LNCaP clone FGC (cell line): ENCODE results near the gene RFTN2.
"Not testable (repeated sequence)": the region's sequence is repeated elsewhere in the genome, so short reads cannot be mapped to it uniquely, and the experiment has no call there.

Experiments used
- DNase-seq: peaks from one replicate; pipeline ENCODE4 v3.0.0-alpha.2; 2011; ENCODE audit warnings: low read depth
- H3K4me3 ChIP-seq: 2 replicates; pipeline ENCODE4 v1.5.1; 2011; ENCODE audit warnings: mild to moderate bottlenecking, low read depth, low read length, control low read depth
- CTCF ChIP-seq: IDR thresholded peaks from 2 replicates; pipeline ENCODE4 v1.5.1; 2012; ENCODE audit warnings: mild to moderate bottlenecking; ENCODE audit not compliant: control insufficient read depth, insufficient read depth; ENCODE audit errors: extremely low read depth

RFTN2 gene

GRCh38 chr2:197558393-197558792 lies 117.0 kb downstream of the RFTN2 start:
- H3K4me3 ChIP-seq, result no peak overlapping the region
- DNase-seq, result no peak
- no peak for TF ChIP-seq CTCF

- no peak for TF ChIP-seq CTCF
- no peak for DNase-seq
- no peak overlapping the region for H3K4me3 ChIP-seq
Observed at GRCh38 chr2:197556456-197556855, 118.9 kb downstream of the RFTN2 start.

- DNase-seq, result no peak
- H3K4me3 ChIP-seq, result no peak overlapping the region
- no peak for TF ChIP-seq CTCF
Observed at GRCh38 chr2:197555467-197555866, 119.9 kb downstream of the RFTN2 start.

GRCh38 chr2:197551260-197551659 lies 124.1 kb downstream of the RFTN2 start:
- H3K4me3 ChIP-seq, DNase-seq: not testable (repeated sequence)

- H3K4me3 ChIP-seq, result no peak overlapping the region
- DNase-seq, result no peak
- TF ChIP-seq CTCF, result no peak
Observed at GRCh38 chr2:197548582-197548981, 126.8 kb downstream of the RFTN2 start.

- no peak overlapping the region for H3K4me3 ChIP-seq
- DNase-seq, result no peak
- no peak for TF ChIP-seq CTCF
Observed at GRCh38 chr2:197547163-197547900, 128.1 kb downstream of the RFTN2 start.

- no peak overlapping the region for H3K4me3 ChIP-seq
- TF ChIP-seq CTCF, result no peak
- DNase-seq, result no peak
Observed at GRCh38 chr2:197543206-197543605, 132.2 kb downstream of the RFTN2 start.
